K562 (cell line): ENCODE measurements around the gene LRRC3C. TPM values are rescaled to one million over a fixed set of nuclear protein-coding genes. Genes with fewer than 3 reads are reported as not detected.
A peak's percentile ranks its signal among the peaks of the same experiment; 100 is the strongest.

Experiments
- CBFA2T3 ChIP-seq: fragments of 450-650 bp; IDR thresholded peaks from 2 replicates; pipeline ENCODE4 v1.6.1; 2017
- DPF2 ChIP-seq: fragments of 450-650 bp; IDR thresholded peaks from 2 replicates; pipeline ENCODE4 v1.6.1; 2016
- FOXJ3 ChIP-seq: sonication (generic); formaldehyde crosslinking; IDR thresholded peaks from 2 replicates; pipeline ENCODE4 v1.4.0; 2020; ENCODE audit warnings: mild to moderate bottlenecking, missing genetic modification reagents
- ILK ChIP-seq: fragments of 450-650 bp; IDR thresholded peaks from 2 replicates; pipeline ENCODE4 v1.6.1; 2016; ENCODE audit warnings: missing genetic modification characterization, low read depth, mild to moderate bottlenecking, missing compliant biosample characterization, moderate library complexity, borderline replicate concordance
- KDM1A ChIP-seq, 2 experiments: fragments of 450-650 bp; IDR thresholded peaks; 2 replicates each; pipeline ENCODE4 v1.6.1; 2016; ENCODE audit warnings: mild to moderate bottlenecking in 2 of 2
- PHF21A ChIP-seq: fragments of 450-650 bp; IDR thresholded peaks from 2 replicates; pipeline ENCODE4 v1.6.1; 2017; ENCODE audit warnings: low read depth, borderline replicate concordance
- RAD21 ChIP-seq, 2 experiments: fragments of 250-450 bp in 1 of 2; fragments of 450-650 bp in 1 of 2; sonication (Bioruptor Pico) in 1 of 2; formaldehyde crosslinking in 1 of 2; IDR thresholded peaks in 1 of 2; conservative IDR thresholded peaks in 1 of 2; 2 replicates each; pipeline versions ENCODE4 v1.4.0 to v1.8.0; 2020 to 2022; ENCODE audit warnings: mild to moderate bottlenecking in 2 of 2, moderate library complexity in 1 of 2
- ZSCAN29 ChIP-seq: fragments of 450-650 bp; IDR thresholded peaks from 2 replicates; pipeline ENCODE4 v1.6.1; 2017
- polyA plus RNA-seq, 8 experiments: library from polyadenylated mRNA; depleted of rRNA in 4 of 8; stranded (reverse) in 5 of 8; unstranded in 3 of 8; fragments of >200 nt; fragmentation: Nextera tagmentation in 2 of 8; fragmentation: Illumina TruSeq in 1 of 8; extraction: Ambion mirVana in 2 of 8; extraction: Trizol in 1 of 8; gene quantifications; 2 replicates each; pipeline versions ENCODE4 v1.2.1 to v1.2.3, GENCODE V29; 2011 to 2014; ENCODE audit warnings: inconsistent platforms in 1 of 8, missing spikeins in 1 of 8
- total RNA-seq, 7 experiments: library from RNA; depleted of rRNA in 6 of 7; stranded (reverse); fragments of >200 nt in 6 of 7; fragmentation: Illumina TruSeq in 2 of 7; extraction: Trizol in 2 of 7; gene quantifications; 2 replicates each; pipeline versions ENCODE4 v1.2.1 to v1.2.3, GENCODE V29; 2011 to 2021; ENCODE audit warnings: low replicate concordance in 1 of 7
- TF ChIP-seq, protein P1 (sequence below): sonication (generic); formaldehyde crosslinking; IDR thresholded peaks from 2 replicates; pipeline ENCODE4 v1.8.1; 2022; ENCODE audit warnings: missing genetic modification reagents
- TF ChIP-seq, protein P2 (sequence below): IDR thresholded peaks from 3 replicates; pipeline ENCODE4 v1.6.1; 2011; ENCODE audit warnings: borderline replicate concordance, mild to moderate bottlenecking, moderate library complexity; ENCODE audit not compliant: insufficient read length; ENCODE audit errors: extremely low read depth
- TF ChIP-seq, protein P3 (sequence below): fragments of 250-450 bp; sonication (Bioruptor Pico); IDR thresholded peaks from 2 replicates; pipeline ENCODE4 v1.5.0; 2021
- TF ChIP-seq, protein P4 (sequence below): fragments of 250-450 bp; sonication (Bioruptor Pico); IDR thresholded peaks from 2 replicates; pipeline ENCODE4 v1.5.1; 2021; ENCODE audit warnings: mild to moderate bottlenecking
- TF ChIP-seq, protein P5 (sequence below): fragments of 250-450 bp; sonication (Bioruptor Pico); IDR thresholded peaks from 2 replicates; pipeline ENCODE4 v1.8.0; 2021; ENCODE audit warnings: mild to moderate bottlenecking, moderate library complexity
- TF ChIP-seq, protein P6 (sequence below): fragments of 250-450 bp; sonication (Bioruptor Pico); IDR thresholded peaks from 2 replicates; pipeline ENCODE4 v1.5.0; 2021; ENCODE audit warnings: mild to moderate bottlenecking, moderate library complexity

The LRRC3C gene
- total and polyA plus RNA-seq, 9 of the 15 experiments (the other 6 are each of a cell fraction or from before 2014, with no cell fraction given) = not detected

DNA sequence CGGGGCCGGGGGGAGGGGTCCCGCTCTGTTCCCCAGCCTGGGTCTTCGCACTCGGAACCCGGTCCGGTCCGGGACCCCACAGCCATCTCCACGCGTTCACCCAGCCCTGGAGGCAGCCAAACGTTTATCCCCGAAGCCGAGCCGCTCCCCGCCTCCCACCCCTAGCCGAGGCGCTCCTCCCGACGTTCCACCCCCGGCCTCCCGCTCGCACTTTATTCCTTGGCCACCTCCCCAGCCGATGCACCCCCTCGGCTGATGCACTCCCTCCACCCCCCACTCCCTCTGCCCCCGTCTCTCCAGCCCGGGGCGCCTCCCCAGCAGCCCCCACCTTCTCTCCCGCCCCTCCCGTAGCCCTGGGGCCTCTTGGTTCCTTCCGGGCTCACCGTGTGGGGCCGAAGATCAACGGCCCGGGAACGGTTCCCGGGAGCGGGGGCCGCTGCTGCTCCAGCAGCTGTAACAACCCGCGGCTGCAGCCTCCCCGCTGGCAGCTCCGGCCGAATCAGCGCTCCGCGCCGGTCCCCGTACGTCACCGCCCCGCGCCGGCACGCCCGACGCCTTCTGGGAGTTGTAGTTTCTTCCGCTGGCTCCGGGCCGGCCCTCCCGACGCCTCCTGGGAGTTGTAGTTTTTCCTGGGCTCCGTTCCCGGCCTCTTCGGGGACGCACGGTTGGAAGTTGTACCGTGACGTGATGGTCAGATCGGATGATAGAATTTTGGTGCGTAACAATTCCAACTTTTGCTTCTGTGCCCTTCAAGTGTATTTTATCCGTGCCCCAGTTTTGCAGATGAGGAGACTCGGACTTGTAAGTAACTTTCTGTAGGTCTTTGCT, at the start of gene LRRC3C, which contains the start of gene ORMDL3 (continued):
- TF ChIP-seq RAD21 (CRISPR knock-in tag; conservative IDR thresholded peaks at IDR 0.05 in 1 of 2, IDR thresholded peaks at IDR 0.05 in 1 of 2) (no peak), FOXJ3 (CRISPR knock-in tag) (no peak), DPF2 (0 out of 2 replicates have a peak, but pooled peaks have one; percentile 45), ZSCAN29 (no peak), KDM1A (IDR thresholded peaks at IDR 0.05) (no peak), CBFA2T3 (no peak), PHF21A (0 out of 2 replicates have a peak, but pooled peaks have one; percentile 36), ILK (tag) (no peak)
- TF ChIP-seq, protein P1, sequence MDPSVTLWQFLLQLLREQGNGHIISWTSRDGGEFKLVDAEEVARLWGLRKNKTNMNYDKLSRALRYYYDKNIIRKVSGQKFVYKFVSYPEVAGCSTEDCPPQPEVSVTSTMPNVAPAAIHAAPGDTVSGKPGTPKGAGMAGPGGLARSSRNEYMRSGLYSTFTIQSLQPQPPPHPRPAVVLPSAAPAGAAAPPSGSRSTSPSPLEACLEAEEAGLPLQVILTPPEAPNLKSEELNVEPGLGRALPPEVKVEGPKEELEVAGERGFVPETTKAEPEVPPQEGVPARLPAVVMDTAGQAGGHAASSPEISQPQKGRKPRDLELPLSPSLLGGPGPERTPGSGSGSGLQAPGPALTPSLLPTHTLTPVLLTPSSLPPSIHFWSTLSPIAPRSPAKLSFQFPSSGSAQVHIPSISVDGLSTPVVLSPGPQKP = no peak
- TF ChIP-seq, protein P2, sequence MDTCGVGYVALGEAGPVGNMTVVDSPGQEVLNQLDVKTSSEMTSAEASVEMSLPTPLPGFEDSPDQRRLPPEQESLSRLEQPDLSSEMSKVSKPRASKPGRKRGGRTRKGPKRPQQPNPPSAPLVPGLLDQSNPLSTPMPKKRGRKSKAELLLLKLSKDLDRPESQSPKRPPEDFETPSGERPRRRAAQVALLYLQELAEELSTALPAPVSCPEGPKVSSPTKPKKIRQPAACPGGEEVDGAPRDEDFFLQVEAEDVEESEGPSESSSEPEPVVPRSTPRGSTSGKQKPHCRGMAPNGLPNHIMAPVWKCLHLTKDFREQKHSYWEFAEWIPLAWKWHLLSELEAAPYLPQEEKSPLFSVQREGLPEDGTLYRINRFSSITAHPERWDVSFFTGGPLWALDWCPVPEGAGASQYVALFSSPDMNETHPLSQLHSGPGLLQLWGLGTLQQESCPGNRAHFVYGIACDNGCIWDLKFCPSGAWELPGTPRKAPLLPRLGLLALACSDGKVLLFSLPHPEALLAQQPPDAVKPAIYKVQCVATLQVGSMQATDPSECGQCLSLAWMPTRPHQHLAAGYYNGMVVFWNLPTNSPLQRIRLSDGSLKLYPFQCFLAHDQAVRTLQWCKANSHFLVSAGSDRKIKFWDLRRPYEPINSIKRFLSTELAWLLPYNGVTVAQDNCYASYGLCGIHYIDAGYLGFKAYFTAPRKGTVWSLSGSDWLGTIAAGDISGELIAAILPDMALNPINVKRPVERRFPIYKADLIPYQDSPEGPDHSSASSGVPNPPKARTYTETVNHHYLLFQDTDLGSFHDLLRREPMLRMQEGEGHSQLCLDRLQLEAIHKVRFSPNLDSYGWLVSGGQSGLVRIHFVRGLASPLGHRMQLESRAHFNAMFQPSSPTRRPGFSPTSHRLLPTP = no peak
- TF ChIP-seq, protein P3, sequence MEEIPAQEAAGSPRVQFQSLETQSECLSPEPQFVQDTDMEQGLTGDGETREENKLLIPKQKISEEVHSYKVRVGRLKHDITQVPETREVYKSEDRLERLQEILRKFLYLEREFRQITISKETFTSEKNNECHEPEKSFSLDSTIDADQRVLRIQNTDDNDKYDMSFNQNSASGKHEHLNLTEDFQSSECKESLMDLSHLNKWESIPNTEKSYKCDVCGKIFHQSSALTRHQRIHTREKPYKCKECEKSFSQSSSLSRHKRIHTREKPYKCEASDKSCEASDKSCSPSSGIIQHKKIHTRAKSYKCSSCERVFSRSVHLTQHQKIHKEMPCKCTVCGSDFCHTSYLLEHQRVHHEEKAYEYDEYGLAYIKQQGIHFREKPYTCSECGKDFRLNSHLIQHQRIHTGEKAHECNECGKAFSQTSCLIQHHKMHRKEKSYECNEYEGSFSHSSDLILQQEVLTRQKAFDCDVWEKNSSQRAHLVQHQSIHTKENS (CRISPR knock-in tag) = no peak
- TF ChIP-seq, protein P4, sequence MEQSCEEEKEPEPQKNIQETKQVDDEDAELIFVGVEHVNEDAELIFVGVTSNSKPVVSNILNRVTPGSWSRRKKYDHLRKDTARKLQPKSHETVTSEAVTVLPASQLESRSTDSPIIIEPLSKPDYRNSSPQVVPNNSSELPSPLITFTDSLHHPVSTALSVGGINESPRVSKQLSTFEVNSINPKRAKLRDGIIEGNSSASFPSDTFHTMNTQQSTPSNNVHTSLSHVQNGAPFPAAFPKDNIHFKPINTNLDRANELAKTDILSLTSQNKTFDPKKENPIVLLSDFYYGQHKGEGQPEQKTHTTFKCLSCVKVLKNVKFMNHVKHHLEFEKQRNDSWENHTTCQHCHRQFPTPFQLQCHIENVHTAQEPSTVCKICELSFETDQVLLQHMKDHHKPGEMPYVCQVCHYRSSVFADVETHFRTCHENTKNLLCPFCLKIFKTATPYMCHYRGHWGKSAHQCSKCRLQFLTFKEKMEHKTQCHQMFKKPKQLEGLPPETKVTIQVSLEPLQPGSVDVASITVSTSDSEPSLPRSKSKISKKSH = no peak
- TF ChIP-seq, protein P5, sequence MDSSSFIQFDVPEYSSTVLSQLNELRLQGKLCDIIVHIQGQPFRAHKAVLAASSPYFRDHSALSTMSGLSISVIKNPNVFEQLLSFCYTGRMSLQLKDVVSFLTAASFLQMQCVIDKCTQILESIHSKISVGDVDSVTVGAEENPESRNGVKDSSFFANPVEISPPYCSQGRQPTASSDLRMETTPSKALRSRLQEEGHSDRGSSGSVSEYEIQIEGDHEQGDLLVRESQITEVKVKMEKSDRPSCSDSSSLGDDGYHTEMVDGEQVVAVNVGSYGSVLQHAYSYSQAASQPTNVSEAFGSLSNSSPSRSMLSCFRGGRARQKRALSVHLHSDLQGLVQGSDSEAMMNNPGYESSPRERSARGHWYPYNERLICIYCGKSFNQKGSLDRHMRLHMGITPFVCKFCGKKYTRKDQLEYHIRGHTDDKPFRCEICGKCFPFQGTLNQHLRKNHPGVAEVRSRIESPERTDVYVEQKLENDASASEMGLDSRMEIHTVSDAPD (CRISPR knock-in tag) = no peak
- TF ChIP-seq, protein P6, sequence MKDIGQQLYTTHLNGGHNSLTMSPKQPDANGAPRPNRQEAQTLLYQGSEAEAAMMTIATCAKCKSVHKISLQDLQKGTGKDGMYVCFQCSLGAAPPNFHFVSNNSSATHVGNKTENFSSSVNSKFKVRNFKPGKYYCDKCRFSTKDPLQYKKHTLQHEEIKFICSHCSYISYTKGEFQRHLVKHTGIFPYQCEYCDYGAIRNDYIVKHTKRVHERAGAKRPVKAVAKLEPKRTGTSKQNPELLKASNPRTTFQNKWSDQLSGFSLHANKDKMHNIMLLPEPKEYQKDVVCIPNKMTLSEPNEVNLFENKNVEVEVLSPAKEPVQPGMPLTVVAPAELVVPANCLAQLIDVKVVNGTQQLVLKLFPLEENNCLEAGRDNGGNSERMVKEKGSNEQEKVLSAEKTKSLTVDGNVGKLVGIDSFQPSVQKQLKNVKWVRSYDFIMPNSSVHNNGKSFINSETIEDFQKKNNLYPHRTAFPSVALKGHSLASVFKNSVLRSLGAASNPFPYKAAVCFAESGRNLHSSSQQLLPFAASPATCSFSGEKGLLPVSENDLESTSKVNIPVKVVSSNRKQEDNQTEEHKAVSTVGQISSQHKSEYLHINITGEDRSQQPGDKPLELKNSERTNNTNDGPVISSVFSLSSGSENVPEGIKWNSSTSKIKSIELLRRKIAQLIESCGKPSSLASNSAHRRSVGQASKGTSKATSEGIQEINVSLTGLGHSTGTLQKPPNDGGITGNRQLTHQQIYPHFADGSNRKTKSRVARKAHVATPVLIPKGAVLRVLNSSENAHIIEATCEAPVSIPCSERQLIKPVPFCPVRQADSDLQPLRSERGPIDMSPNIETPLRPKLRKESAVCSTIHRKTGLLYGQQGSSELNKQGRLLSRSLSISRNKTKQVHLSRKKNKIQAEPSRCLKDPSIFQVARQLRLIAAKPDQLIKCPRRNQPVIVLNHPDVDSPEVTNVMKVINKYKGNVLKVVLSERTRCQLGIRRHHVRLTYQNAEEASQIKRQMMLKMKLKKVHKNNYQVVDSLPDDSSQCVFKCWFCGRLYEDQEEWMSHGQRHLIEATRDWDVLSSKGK (CRISPR knock-in tag) = no peak
